ENCODE data around the gene RTN4RL1. TPM values are rescaled to one million over a fixed set of nuclear protein-coding genes. Genes with fewer than 3 reads are reported as not detected.

The RTN4RL1 gene
- total and polyA plus RNA-seq, 9 donors, result 0.30 to 4.1 (median 1.6) TPM; not detected in 1

- intact Hi-C loops (cut with DNase I), result loop anchor here in 1 of 4 donors (10.0 kb wide), 1 partner anchor 356 kb away; no protein-coding TSS in a partner anchor
- Histone ChIP-seq H3K27ac (peak overlapping the region in 1 of 2 donors; percentile 6), H3K4me3 (peak overlapping the region; percentile 97), H3K9me3 (no peaks in the 10 kb centered on the region), H3K36me3 (no peaks in the 10 kb centered on the region), H3K27me3 (no peaks in the 10 kb centered on the region), H3K4me1 (ENCODE audit: insufficient read depth) (peaks cover 5% of the 10 kb centered on the region)
- TF ChIP-seq POLR2A (IDR thresholded peaks at IDR 0.05), result no peak
- no peak for TF ChIP-seq EP300 (IDR thresholded peaks at IDR 0.05)
- TF ChIP-seq, protein P1, sequence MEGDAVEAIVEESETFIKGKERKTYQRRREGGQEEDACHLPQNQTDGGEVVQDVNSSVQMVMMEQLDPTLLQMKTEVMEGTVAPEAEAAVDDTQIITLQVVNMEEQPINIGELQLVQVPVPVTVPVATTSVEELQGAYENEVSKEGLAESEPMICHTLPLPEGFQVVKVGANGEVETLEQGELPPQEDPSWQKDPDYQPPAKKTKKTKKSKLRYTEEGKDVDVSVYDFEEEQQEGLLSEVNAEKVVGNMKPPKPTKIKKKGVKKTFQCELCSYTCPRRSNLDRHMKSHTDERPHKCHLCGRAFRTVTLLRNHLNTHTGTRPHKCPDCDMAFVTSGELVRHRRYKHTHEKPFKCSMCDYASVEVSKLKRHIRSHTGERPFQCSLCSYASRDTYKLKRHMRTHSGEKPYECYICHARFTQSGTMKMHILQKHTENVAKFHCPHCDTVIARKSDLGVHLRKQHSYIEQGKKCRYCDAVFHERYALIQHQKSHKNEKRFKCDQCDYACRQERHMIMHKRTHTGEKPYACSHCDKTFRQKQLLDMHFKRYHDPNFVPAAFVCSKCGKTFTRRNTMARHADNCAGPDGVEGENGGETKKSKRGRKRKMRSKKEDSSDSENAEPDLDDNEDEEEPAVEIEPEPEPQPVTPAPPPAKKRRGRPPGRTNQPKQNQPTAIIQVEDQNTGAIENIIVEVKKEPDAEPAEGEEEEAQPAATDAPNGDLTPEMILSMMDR (IDR thresholded peaks at IDR 0.05), result peak in 1 of 3 donors; percentile 8
- no peak for DNase-seq
- WGBS, 3 donors, result 11 to 15% (median 12%) methylated on average over 10 of the region's 10 CpGs
Measured at GRCh38 chr17:2030779-2031163, 5.6 kb upstream of the RTN4RL1 start.

GRCh38 chr17:2029911-2030778, 5.0 kb upstream of the RTN4RL1 start, which contains the start of gene DPH1:
TSS of gene DPH1 (plus strand) at chr17:2030153. CDS start at chr17:2030170, 17 bp downstream.
- intact Hi-C loops (cut with DNase I), result loop anchor here (2.0 to 10.0 kb wide), 5 partner anchors 121 to 375 kb away; partner anchors contain the start of gene TLCD2 (in 1 of the 4)
- 0 to 1% (median 1%) methylated on average over 47 to 59 of the region's 59 CpGs for WGBS, 3 donors
- peak; percentile 85 to 92 (median 90) for DNase-seq
- Histone ChIP-seq H3K27ac (peak within 1 kb of the TSS in 1 of 2 donors; percentile 6), H3K27me3 (no peaks in the 10 kb centered on the region), H3K4me3 (peak within 1 kb of the TSS; percentile 97), H3K36me3 (no peaks in the 10 kb centered on the region), H3K9me3 (no peaks in the 10 kb centered on the region), H3K4me1 (ENCODE audit: insufficient read depth) (peaks cover 5% of the 10 kb centered on the region)
- TF ChIP-seq EP300 (IDR thresholded peaks at IDR 0.05) (no peak), POLR2A (IDR thresholded peaks at IDR 0.05) (peak; percentile 45)
- TF ChIP-seq, protein P1 (IDR thresholded peaks at IDR 0.05), result peak in 2 of 3 donors; percentile 19 to 24

GRCh38 chr17:2028737-2029136, 3.6 kb upstream of the RTN4RL1 start:
- Histone ChIP-seq H3K36me3 (no peaks in the 10 kb centered on the region), H3K9me3 (no peaks in the 10 kb centered on the region), H3K4me3 (no peak overlapping the region), H3K27ac (no peak overlapping the region), H3K4me1 (ENCODE audit: insufficient read depth) (peaks cover 6% of the 10 kb centered on the region), H3K27me3 (no peaks in the 10 kb centered on the region)
- 33 to 49% (median 37%) methylated on average over 6 of the region's 6 CpGs for WGBS, 3 donors
- TF ChIP-seq, protein P1 (IDR thresholded peaks at IDR 0.05), result no peak
- TF ChIP-seq EP300 (IDR thresholded peaks at IDR 0.05), result no peak
- TF ChIP-seq POLR2A (IDR thresholded peaks at IDR 0.05), result no peak
- intact Hi-C loops (cut with DNase I), result loop anchor here in 3 of 4 donors (2.0 to 10.0 kb wide), 4 partner anchors 120 to 374 kb away; partner anchors contain the start of gene TLCD2 (in 1 of the 3)
- DNase-seq, result peak in 1 of 5 donors; percentile 24

DNA sequence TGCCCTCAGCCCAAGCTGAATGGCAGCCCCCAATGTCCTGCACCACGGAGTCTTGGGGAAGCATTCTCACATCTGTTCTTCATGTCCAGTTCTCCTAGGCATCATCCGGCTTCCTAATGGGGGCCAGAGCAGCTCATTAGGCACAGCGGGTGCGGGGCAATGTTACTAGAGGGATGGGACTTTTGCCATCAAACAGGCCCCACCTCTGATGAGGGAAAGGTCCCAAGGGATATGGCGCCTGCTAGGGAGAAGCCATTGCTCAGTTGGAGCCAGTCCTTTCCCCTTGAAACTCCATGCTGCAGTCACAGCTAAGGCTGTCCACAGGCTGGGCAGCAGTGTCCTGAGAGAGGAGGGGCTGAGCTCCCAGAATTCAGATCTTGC, 3.1 kb upstream of the RTN4RL1 start:
- Histone ChIP-seq H3K9me3 (no peaks in the 10 kb centered on the region), H3K27me3 (no peaks in the 10 kb centered on the region), H3K4me1 (ENCODE audit: insufficient read depth) (peaks cover 6% of the 10 kb centered on the region), H3K4me3 (no peak overlapping the region), H3K36me3 (no peaks in the 10 kb centered on the region), H3K27ac (no peak overlapping the region)
- TF ChIP-seq EP300 (IDR thresholded peaks at IDR 0.05), result no peak
- 75 to 81% (median 81%) methylated on average over 5 of the region's 5 CpGs for WGBS, 3 donors
- DNase-seq, result peak in 1 of 5 donors; percentile 17
- intact Hi-C loops (cut with DNase I), result loop anchor here in 3 of 4 donors (2.0 to 10.0 kb wide), 4 partner anchors 119 to 373 kb away; partner anchors contain the start of gene TLCD2 (in 1 of the 3)
